Measurements from ENCODE around the gene EFCAB6.

The EFCAB6 gene

DNA sequence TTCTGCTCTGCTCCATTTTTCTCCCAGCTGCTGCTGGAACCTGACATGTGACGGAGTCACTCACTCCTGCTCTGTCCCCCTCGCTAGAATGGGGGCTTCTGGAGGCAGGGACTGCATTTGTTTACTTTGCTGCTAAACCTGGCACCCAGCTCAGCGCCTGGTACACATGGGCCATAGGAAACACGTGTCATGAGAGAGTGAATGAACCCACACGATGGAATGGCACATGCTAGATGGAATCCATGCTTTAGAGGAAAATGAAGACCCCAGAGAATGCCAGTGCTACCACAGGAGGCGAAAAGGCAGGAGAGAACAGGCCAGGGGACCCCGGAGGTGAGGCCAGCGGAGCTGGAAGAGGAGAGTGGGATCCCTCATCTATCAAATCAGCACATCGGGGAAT lies 239.4 kb downstream of the EFCAB6 start:
- no peak for TF ChIP-seq ZBTB7A (IDR thresholded peaks at IDR 0.05; ENCODE audit: low read depth)
- TF ChIP-seq TEAD4 (IDR thresholded peaks at IDR 0.05) = no peak
- no peak for TF ChIP-seq NFIC (IDR thresholded peaks at IDR 0.05)
- TF ChIP-seq, protein P1, sequence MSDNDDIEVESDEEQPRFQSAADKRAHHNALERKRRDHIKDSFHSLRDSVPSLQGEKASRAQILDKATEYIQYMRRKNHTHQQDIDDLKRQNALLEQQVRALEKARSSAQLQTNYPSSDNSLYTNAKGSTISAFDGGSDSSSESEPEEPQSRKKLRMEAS (IDR thresholded peaks at IDR 0.05) = no peak
- no peak for TF ChIP-seq YY1 (IDR thresholded peaks at IDR 0.05; ENCODE audit: low read depth)
- TF ChIP-seq CEBPB (IDR thresholded peaks at IDR 0.05) = no peak
- TF ChIP-seq, protein P2, sequence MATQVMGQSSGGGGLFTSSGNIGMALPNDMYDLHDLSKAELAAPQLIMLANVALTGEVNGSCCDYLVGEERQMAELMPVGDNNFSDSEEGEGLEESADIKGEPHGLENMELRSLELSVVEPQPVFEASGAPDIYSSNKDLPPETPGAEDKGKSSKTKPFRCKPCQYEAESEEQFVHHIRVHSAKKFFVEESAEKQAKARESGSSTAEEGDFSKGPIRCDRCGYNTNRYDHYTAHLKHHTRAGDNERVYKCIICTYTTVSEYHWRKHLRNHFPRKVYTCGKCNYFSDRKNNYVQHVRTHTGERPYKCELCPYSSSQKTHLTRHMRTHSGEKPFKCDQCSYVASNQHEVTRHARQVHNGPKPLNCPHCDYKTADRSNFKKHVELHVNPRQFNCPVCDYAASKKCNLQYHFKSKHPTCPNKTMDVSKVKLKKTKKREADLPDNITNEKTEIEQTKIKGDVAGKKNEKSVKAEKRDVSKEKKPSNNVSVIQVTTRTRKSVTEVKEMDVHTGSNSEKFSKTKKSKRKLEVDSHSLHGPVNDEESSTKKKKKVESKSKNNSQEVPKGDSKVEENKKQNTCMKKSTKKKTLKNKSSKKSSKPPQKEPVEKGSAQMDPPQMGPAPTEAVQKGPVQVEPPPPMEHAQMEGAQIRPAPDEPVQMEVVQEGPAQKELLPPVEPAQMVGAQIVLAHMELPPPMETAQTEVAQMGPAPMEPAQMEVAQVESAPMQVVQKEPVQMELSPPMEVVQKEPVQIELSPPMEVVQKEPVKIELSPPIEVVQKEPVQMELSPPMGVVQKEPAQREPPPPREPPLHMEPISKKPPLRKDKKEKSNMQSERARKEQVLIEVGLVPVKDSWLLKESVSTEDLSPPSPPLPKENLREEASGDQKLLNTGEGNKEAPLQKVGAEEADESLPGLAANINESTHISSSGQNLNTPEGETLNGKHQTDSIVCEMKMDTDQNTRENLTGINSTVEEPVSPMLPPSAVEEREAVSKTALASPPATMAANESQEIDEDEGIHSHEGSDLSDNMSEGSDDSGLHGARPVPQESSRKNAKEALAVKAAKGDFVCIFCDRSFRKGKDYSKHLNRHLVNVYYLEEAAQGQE (IDR thresholded peaks at IDR 0.05; ENCODE audit: low read depth) = no peak
- TF ChIP-seq EGR1 (IDR thresholded peaks at IDR 0.05) = no peak
- no peak for TF ChIP-seq TCF12 (IDR thresholded peaks at IDR 0.05; ENCODE audit: low read depth)
- no peak for TF ChIP-seq FOXM1 (IDR thresholded peaks at IDR 0.05; ENCODE audit: borderline replicate concordance, low read depth)
- TF ChIP-seq TAF1 (IDR thresholded peaks at IDR 0.05; ENCODE audit: low read depth) = no peak
- no peak for TF ChIP-seq EP300 (IDR thresholded peaks at IDR 0.05; ENCODE audit: borderline replicate concordance)
- TF ChIP-seq, protein P3, sequence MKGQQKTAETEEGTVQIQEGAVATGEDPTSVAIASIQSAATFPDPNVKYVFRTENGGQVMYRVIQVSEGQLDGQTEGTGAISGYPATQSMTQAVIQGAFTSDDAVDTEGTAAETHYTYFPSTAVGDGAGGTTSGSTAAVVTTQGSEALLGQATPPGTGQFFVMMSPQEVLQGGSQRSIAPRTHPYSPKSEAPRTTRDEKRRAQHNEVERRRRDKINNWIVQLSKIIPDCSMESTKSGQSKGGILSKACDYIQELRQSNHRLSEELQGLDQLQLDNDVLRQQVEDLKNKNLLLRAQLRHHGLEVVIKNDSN (IDR thresholded peaks at IDR 0.05) = no peak
- no peak for TF ChIP-seq RAD21 (IDR thresholded peaks at IDR 0.05; ENCODE audit: low read depth)
- no peak for TF ChIP-seq CREB1 (IDR thresholded peaks at IDR 0.05; ENCODE audit: low read depth)

DNA sequence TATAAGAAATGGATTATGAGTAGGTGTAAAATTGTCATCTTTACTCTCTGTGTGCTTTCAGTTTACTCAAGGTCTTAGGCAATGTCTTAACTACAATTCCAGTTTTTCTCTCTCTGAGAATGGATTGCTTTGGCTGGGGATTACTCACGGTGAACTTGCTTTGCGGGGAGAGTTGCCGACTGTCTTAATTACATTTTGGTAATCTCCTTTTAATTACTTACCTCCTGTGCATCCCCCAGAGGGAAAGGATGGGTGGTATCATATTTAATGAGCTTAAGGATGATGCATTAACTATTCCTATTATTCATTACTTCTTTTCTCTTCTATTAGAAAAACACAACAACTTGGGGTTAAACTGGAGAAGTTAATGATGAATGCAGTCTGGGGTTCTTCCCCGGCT lies 240.9 kb downstream of the EFCAB6 start:
- TF ChIP-seq TEAD4 (IDR thresholded peaks at IDR 0.05) (no peak), CREB1 (IDR thresholded peaks at IDR 0.05; ENCODE audit: low read depth) (no peak), FOXM1 (IDR thresholded peaks at IDR 0.05; ENCODE audit: borderline replicate concordance, low read depth) (no peak), RAD21 (IDR thresholded peaks at IDR 0.05; ENCODE audit: low read depth) (no peak), TCF12 (IDR thresholded peaks at IDR 0.05; ENCODE audit: low read depth) (no peak), NFIC (IDR thresholded peaks at IDR 0.05) (no peak), TAF1 (IDR thresholded peaks at IDR 0.05; ENCODE audit: low read depth) (no peak), EGR1 (IDR thresholded peaks at IDR 0.05) (no peak), CEBPB (IDR thresholded peaks at IDR 0.05) (no peak), YY1 (IDR thresholded peaks at IDR 0.05; ENCODE audit: low read depth) (no peak)
- TF ChIP-seq, protein P1 (IDR thresholded peaks at IDR 0.05) = no peak
- TF ChIP-seq, protein P3 (IDR thresholded peaks at IDR 0.05) = no peak
- TF ChIP-seq, protein P2 (IDR thresholded peaks at IDR 0.05; ENCODE audit: low read depth) = no peak

DNA sequence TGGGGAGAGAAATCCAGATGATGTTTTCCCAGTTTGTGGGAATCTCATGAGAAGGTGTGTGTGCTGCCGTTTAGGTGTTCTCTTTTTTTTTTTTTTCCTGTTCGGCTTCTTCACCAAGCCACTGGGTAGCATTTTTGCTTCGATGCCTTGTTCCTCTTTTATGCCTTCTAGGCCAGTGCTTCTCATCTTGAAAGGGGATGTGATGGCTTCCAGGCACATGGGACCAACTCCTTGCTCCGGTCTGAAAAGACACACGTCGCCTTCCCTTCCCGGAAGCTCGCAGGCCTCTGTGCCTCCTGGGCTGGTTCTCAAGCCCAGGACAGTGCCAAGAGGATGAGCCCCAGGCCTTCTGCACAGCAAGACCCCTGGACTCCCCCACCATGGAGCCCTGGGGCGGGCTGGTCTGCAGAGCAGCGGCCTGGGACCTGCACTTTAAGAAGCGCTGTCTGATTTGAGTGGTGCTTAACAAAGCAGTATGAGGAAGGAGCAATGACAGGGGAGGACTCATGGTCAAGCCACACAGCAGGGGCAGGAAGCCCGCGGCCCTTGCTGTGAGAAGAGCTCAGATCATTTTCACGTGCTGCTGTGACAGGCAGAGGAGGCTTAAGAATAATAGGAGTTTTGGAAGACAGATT lies 241.5 kb downstream of the EFCAB6 start:
- no peak for TF ChIP-seq NFIC (IDR thresholded peaks at IDR 0.05)
- no peak for TF ChIP-seq CREB1 (IDR thresholded peaks at IDR 0.05; ENCODE audit: low read depth)
- TF ChIP-seq CEBPB (IDR thresholded peaks at IDR 0.05) = no peak

DNA sequence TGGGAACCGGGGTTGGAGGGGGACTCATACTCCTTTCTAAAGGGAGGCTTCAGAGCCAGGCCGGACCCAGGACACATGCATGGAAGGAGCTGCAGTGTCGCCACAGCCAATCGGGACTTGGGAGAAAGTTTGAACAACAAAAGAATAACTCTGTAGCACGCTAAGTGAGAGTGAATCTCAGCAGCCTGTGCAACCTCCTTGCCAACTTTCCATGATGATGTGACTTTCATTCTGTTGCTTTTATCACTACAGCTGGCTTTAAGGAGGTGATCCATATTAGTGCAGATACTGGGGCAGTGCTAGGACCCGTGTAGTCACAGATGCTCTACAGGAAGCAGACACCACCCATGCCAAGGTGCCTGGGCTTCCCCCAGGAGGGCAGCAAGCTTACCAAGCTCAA lies 243.0 kb downstream of the EFCAB6 start:
- TF ChIP-seq FOXM1 (IDR thresholded peaks at IDR 0.05; ENCODE audit: borderline replicate concordance, low read depth) (no peak), TEAD4 (IDR thresholded peaks at IDR 0.05) (no peak), TCF12 (IDR thresholded peaks at IDR 0.05; ENCODE audit: low read depth) (no peak), NFIC (IDR thresholded peaks at IDR 0.05) (no peak), RAD21 (IDR thresholded peaks at IDR 0.05; ENCODE audit: low read depth) (no peak), ZBTB7A (IDR thresholded peaks at IDR 0.05; ENCODE audit: low read depth) (no peak), TAF1 (IDR thresholded peaks at IDR 0.05; ENCODE audit: low read depth) (no peak), CEBPB (IDR thresholded peaks at IDR 0.05) (no peak), YY1 (IDR thresholded peaks at IDR 0.05; ENCODE audit: low read depth) (no peak), EGR1 (IDR thresholded peaks at IDR 0.05) (no peak), CREB1 (IDR thresholded peaks at IDR 0.05; ENCODE audit: low read depth) (no peak)
- TF ChIP-seq, protein P3 (IDR thresholded peaks at IDR 0.05) = no peak
- TF ChIP-seq, protein P2 (IDR thresholded peaks at IDR 0.05; ENCODE audit: low read depth) = no peak
- TF ChIP-seq, protein P1 (IDR thresholded peaks at IDR 0.05) = no peak

All from Ishikawa (cell line).